ENCODE results near the gene TRIML2. TPM values are rescaled to one million over a fixed set of nuclear protein-coding genes. Genes with fewer than 3 reads are reported as not detected.

TRIML2 gene
- total RNA-seq, 2 donors from 2014 or later, result 0.74 TPM; not detected in 1

DNA sequence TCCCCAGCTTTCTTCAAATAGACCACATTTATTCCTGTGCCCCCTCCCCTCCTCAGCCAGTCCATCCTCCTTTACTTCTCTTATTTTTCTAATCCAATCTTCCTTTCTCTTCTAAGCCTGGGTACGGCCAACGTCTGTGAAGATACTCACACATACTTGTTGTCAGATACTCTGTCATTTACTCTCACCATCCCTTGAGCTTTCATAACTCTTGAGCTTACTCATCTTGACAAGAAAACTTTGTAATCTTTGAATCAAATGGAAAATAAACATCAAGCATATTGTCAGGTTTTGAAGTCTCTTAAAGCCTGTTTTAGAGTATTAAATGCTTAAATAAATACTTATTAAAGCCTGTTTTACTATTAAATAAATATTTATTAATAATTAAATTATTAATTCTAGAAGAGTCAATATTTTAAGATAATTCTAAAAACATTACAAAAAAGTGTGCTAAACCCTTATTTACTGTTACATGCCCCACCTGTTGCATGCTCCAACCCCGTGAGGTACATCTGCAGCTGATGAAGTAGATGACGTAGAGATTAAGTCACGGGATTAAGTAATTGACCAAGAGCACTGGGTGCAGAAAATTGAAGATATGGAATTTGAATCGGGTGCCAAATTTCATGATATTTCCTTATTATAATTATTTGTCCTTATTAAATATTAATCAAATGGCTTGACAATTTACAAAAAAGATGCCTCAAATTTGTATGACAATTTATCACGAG lies 1.5 kb upstream of the TRIML2 start:
- Histone ChIP-seq H3K36me3 (no peaks in the 10 kb centered on the region), H3K9me3 (no peaks in the 10 kb centered on the region), H3K4me3 (no peak overlapping the region), H3K27ac (no peak overlapping the region), H3K4me1 (replicated peaks) (no peaks in the 10 kb centered on the region), H3K27me3 (replicated peaks; ENCODE audit: insufficient read depth) (peaks cover 2% of the 10 kb centered on the region)
- intact Hi-C loops (cut with DNase I), result no loop called here
- WGBS, result 72% methylated on average over 7 of the region's 7 CpGs
- TF ChIP-seq POLR2A (IDR thresholded peaks at IDR 0.05), result no peak
- TF ChIP-seq, protein P1, sequence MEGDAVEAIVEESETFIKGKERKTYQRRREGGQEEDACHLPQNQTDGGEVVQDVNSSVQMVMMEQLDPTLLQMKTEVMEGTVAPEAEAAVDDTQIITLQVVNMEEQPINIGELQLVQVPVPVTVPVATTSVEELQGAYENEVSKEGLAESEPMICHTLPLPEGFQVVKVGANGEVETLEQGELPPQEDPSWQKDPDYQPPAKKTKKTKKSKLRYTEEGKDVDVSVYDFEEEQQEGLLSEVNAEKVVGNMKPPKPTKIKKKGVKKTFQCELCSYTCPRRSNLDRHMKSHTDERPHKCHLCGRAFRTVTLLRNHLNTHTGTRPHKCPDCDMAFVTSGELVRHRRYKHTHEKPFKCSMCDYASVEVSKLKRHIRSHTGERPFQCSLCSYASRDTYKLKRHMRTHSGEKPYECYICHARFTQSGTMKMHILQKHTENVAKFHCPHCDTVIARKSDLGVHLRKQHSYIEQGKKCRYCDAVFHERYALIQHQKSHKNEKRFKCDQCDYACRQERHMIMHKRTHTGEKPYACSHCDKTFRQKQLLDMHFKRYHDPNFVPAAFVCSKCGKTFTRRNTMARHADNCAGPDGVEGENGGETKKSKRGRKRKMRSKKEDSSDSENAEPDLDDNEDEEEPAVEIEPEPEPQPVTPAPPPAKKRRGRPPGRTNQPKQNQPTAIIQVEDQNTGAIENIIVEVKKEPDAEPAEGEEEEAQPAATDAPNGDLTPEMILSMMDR (IDR thresholded peaks at IDR 0.05), result no peak
- DNase-seq (ENCODE audit: low spot score), result no peak

DNA sequence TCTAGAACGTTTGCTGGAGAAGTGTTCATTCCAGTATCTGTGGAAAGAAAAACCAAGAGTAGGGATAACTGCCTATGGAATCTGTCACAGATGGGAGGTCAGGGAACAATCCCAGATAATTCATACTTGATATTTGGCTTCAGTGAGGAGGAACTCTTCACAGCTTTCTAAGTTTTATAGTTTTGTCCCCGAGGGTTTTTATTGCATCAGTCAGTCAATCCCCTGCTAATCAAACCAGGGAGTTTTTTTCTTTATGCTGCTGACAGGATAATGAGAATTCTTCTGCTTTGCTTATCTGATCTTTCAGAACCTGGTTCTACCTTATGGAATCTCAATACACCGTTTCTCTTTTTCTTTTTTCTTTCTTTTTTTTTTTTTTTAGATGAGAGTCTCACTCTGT lies 633 bp upstream of the TRIML2 start:
- intact Hi-C loops (cut with DNase I), result no loop called here
- no peaks in the 10 kb centered on the region for H3K4me1 ChIP-seq (replicated peaks)
- H3K27ac ChIP-seq, result no peak overlapping the region
- H3K4me3 ChIP-seq, result no peak overlapping the region
- no peaks in the 10 kb centered on the region for H3K9me3 ChIP-seq
- no peaks in the 10 kb centered on the region for H3K36me3 ChIP-seq
- no peak for DNase-seq (ENCODE audit: low spot score)
- WGBS, result 13% methylated on average over 3 of the region's 3 CpGs
- peaks cover 2% of the 10 kb centered on the region for H3K27me3 ChIP-seq (replicated peaks; ENCODE audit: insufficient read depth)
- TF ChIP-seq POLR2A (IDR thresholded peaks at IDR 0.05) (no peak), POLR2AphosphoS5 (IDR thresholded peaks at IDR 0.05) (no peak)
- TF ChIP-seq, protein P1 (IDR thresholded peaks at IDR 0.05), result no peak

DNA sequence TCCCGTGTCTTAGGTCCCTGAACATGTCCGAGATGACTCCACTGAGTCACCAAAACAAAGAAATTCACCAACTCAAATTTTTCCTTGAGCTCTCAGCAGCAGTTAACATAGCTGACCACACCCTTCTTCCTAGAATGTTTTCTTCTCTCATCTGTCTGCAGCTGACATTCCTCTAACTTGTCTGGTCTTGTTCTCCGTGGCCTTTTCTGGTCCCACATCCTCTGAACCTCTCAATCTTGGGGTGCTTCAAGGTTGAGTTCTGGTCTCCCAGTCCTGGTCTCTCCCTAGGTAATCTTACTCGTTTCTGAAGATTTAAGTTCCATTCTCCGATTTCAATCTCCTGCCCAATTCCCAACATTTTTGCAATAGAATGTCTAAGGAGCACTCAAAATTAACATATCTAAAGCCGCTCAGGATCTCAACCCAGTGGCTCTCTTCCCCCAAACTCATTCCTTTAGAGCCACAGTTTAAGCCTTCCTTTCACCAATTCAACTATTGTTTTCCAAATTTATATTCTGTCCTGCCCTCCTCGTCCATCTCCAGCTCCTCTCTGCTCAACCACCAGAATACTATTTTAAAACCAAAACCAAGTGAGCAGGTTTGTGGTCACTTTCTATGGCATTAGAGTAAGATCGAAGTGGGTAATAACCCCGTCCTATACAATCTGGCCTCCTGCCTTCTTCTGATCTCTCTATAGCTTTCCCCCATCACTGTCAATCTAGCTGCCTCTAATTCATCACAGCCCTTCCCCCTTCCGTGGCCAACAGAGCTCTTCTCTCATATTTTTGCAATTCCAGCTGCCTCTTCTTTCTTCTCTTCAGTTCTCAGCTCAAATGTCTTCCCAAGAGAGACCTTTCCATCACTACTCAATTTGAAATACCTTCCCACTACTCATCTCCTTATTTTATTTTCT lies 1.2 kb downstream of the TRIML2 start:
- Histone ChIP-seq H3K27me3 (replicated peaks; ENCODE audit: insufficient read depth) (peaks cover 2% of the 10 kb centered on the region), H3K36me3 (no peaks in the 10 kb centered on the region), H3K9me3 (no peaks in the 10 kb centered on the region), H3K27ac (no peak overlapping the region), H3K4me3 (no peak overlapping the region), H3K4me1 (replicated peaks) (no peaks in the 10 kb centered on the region)
- no peak for DNase-seq (ENCODE audit: low spot score)
- intact Hi-C loops (cut with DNase I), result no loop called here
- TF ChIP-seq POLR2A (IDR thresholded peaks at IDR 0.05) (no peak), POLR2AphosphoS5 (IDR thresholded peaks at IDR 0.05) (no peak)
- TF ChIP-seq, protein P1 (IDR thresholded peaks at IDR 0.05), result no peak
- 61% methylated on average over 10 of the region's 10 CpGs for WGBS

DNA sequence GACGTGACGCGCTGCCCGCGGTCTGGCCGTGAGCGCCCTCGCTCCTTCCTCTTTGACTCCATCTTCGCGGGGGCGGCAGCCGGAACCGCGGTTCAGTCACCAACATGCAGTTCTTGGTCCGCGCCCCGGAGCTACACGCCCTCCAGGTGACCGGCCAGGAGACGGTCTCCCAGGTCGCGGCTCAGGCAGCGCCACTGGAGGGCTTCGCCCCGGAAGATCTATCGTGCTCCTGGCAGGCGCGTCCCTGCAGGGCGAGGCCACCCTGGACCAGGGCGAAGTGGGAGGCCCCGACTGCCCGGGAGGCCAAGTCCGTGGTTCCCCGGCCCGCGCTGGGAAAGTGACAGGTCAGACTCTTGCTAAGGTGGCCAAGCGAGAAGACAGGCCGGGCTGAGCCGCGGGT lies 2.9 kb downstream of the TRIML2 start:
- H3K4me3 ChIP-seq, result no peak overlapping the region
- intact Hi-C loops (cut with DNase I), result no loop called here
- DNase-seq (ENCODE audit: low spot score), result no peak
- H3K9me3 ChIP-seq, result no peaks in the 10 kb centered on the region
- 95% methylated on average over 38 of the region's 40 CpGs for WGBS
- peaks cover 2% of the 10 kb centered on the region for H3K27me3 ChIP-seq (replicated peaks; ENCODE audit: insufficient read depth)
- no peak for TF ChIP-seq POLR2A (IDR thresholded peaks at IDR 0.05)
- no peak for TF ChIP-seq POLR2AphosphoS5 (IDR thresholded peaks at IDR 0.05)
- TF ChIP-seq, protein P1 (IDR thresholded peaks at IDR 0.05), result no peak
- no peaks in the 10 kb centered on the region for H3K36me3 ChIP-seq
- no peaks in the 10 kb centered on the region for H3K4me1 ChIP-seq (replicated peaks)
- no peak overlapping the region for H3K27ac ChIP-seq
